GM11168 (cell line): ENCODE results near the gene MAP3K20.
"Not testable (repeated sequence)": the region's sequence is repeated elsewhere in the genome, so short reads cannot be mapped to it uniquely, and the experiment has no call there.

Experiments used
- in situ Hi-C: fragments of 300-500 bp; cut with MboI; formaldehyde crosslinking; loops from one replicate; pipeline ENCODE4 v1.12.0; 2022; ENCODE audit warnings: low sequenced_read_pairs; ENCODE audit not compliant: unreplicated experiment

MAP3K20 gene

DNA sequence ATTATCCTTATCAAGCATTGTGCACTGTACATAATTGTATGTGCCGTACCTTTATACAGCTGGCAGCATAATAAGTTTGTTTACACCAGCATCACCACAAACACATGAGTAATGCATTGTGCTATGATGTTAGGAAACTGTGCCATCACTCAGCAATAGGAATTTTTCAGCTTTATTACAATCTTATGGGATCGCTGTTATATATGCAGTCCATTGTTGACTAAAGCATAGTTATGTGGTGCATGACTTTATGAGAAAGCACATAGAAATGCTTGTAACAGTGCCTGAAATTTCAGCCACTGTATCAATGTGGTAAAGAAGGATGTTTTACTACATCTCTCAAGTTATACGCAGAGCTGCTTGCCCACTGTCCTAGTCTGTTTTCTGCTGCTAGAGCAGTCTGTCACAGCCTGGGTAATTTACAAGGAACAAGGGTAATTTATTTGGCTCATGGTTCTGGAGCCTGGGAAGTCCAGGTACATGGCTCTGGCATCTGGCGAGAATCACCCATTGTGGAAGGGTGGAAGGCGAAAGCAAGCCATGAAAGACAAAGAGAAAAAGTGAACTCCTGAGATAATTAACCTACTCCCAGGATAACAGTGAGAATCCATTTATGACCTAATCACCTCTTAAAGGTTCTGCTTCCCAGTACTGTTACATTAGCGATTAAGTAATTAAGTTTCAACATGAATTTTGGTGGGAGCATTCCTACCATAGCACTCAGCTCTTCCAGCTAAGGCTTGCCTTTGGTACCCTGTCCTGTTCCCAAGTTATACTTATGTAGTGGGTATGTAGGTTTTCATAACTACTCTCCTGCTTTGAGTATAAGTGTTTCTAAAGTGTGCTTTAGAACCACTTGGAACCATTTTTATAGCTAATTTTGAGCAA is 4.6 kb downstream of the MAP3K20 start:
- in situ Hi-C loops, result no loop called here

DNA sequence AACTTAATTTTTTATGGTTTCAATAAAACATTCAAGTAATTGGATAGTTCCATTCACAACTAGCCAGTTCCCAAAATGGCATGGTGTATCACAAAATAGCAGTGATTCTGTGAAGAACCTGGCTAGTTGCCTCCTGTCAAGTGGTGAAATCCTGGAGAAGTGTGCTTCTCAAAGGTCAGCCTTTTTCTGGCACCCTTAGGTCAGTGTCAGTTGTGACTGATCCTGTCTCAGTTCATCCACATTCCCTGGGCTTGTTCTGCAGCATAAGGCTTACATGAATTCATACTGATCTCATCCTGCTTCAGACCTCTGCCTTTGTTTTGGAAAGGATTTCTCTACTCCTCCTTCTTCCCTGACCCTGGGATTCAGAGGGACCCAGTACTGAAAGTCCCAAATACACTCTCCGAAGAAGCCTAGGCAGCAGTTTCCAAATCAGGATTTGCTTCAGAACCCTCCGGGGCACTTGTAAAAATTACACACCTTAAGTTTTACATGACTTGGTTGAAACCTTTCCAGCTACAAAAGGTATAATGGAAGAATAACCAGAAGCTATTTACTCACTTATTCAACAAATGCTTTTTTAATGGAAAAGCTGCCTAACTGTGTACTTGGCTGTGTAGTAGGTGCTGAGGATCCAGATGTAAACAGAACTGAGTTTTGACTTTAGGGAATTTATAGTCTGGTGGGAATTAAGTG is 11.0 kb downstream of the MAP3K20 start:
- in situ Hi-C loops, result no loop called here

DNA sequence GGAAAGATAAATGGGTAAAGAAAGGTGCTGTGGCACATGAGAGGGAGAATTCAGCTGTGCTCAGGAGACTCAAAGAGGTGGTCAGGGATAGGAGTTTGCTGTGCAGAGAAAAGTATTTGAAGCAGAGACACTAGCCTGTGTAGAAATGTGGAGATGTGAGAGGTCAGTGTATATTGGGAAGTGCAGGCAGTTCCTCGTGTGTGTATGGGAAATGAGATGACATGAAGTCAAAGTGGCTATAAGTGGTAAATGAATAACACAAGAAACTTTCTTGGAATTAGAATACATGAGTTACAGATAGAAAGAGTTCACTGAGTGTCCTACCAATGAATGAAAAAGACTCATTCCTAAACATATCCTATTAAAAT is 11.6 kb downstream of the MAP3K20 start:
- in situ Hi-C loops, result no loop called here

DNA sequence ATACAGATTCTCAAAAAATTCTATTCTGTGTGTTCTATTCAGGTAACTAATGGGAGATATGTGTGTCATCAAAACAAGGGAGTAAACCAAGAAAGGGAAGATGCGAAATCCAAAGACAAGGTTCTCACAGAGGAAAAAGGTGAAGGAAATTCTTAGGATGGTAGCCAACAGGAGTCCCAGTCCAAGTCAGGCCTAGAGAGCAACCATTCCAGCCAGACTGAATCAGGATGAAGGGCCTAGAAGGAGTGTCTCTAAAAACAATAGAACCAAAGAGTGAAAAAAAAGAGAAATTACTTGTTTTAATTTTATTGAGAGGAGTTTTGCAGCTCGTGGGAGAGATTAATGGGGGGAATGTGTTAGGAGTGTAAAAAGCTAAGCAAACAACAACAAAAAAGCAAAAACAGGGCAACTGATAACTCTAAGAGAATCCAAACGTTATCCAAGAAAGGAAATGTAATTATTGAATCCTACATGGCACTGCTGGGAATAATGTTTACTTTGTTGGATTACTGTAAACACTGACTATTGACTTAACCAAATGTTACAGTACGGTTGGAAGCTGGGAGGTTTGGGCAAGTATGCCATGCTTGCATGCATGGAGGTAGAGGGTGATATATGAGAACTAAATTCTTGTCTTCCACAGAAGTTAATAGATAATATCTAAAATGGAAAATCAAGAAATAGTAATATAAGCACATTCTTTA is 12.3 kb downstream of the MAP3K20 start:
- in situ Hi-C loops, result no loop called here

DNA sequence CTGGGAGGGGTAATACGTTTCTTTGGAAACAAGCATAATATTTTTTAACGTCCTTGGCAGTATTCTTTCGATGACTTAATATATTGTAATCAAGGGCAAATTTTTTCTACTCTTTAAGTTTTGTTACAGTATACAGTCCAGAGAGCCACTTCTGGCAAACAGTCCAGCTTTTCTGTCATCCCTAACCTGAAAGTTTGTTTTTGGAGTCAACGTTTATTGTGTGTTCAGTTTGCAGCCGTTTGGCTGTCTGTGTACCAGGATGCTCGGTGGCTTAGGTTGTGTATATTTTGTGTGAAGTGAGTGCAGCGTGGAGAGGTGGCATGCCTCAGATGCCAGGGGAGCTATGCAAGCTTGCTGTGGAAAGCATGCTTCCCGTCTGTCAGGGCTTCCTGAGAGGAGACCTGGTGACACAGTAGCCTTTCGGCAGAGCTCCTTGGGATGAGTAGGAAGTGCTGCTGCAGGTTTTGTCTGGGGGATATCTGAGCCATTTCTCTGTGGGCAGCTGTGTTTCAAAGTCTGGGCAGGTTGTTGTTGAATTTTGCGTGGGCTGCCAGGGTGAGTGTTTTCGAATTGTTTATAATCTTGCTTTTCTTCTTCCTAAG is 14.7 kb downstream of the MAP3K20 start:
- in situ Hi-C loops, result no loop called here

DNA sequence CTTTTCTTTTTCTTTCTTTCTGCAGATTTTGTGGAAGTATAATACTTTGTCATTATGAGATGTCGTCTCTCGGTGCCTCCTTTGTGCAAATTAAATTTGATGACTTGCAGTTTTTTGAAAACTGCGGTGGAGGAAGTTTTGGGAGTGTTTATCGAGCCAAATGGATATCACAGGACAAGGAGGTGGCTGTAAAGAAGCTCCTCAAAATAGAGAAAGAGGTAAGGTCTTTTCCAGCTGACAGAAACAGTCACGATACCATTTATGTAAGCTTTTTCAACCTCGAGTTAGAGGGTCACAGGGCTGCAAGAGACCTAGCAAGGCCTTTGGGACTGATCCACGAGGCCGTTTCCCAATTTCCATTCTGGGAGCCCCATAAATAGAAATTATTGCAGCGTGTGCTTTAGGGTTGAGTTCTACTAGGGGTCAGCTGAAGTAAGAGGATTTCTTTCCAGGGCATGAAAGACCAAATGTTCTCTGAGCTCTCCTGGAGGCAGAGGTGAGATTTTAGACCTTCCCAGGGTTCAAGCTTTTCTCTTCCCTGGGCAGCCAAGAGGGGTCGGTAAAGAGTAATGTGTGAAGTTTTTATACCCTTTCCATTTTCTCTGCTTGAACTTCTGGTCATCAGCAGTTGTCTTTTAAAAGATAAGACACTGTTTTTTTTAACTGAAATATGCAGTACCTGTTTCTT is 15.5 kb downstream of the MAP3K20 start:
- in situ Hi-C loops, result no loop called here

DNA sequence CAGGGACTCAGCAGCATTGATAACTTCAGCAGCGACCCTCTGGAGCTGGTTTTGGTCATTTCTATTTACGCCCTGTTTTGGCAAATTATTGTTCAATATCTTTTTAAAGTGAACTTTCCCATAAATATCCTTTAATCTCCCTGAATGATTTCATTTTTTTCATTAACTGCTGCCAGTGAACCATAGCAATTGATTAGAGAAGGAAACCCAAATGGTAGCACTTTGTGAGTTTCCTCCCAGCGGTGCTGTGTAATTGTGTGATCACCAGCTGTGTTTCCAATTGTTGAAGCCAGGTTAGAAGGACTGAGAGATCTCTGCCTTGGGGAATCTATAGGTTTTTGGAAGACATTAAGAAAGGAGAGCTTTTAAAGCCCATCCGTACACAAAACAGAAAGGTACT is 16.3 kb downstream of the MAP3K20 start:
- in situ Hi-C loops, result no loop called here

DNA sequence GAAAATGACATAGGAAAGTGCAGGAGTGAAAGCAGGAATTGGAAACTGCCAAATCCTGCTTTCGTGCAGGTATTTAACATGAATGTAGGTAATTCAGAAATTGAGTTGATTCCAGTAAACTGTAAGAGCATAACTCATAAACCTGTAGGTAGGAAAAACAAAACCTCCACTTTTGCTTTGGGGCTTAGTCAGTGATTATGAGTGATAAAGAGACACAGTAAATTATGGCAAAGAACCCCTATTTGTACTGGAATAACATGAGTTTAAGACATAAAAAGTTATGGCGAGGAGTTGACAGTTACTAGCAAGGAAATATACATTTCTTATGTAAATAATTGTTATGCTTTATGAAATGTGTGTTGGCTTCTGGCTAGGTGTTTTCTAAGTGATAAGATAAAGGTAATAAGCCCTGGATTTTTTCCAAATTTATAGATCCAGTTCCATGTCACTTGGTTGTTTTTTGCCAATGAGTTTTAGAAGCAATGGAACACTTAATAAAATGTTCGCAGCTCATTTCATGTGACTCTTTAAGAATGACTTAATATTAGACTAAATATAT is 17.3 kb downstream of the MAP3K20 start:
- in situ Hi-C loops, result no loop called here

DNA sequence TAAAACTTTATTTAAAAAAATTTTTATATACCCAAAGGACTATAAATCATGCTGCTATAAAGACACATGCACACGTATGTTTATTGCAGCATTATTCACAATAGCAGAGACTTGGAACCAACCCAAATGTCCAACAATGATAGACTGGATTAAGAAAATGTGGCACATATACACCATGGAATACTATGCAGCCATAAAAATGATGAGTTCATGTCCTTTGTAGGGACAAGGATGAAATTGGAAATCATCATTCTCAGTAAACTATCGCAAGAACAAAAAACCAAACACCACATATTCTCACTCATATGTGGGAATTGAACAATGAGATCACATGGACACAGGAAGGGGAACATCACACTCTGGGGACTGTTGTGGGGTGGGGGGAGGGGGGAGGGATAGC is 18.0 kb downstream of the MAP3K20 start:
- in situ Hi-C loops, result not testable (repeated sequence)

DNA sequence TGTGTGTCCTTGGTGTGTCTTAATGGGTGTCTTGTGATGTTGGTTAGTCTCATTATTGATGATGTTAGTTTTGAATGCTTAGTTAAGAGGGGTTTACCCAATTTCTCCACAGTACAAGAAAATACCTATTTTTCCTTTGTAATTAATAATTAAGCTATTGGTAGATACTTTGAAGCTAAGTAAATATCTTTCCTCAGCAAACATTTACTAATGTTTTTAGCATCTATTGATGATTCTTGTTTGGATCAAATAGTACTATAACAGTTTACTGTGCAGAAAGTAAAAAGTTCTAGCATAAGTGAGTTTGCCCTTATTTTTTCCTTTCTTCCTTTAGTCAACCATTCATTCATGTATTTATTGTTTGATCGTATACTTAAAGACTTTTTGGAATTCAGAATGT is 19.1 kb downstream of the MAP3K20 start:
- in situ Hi-C loops, result no loop called here

DNA sequence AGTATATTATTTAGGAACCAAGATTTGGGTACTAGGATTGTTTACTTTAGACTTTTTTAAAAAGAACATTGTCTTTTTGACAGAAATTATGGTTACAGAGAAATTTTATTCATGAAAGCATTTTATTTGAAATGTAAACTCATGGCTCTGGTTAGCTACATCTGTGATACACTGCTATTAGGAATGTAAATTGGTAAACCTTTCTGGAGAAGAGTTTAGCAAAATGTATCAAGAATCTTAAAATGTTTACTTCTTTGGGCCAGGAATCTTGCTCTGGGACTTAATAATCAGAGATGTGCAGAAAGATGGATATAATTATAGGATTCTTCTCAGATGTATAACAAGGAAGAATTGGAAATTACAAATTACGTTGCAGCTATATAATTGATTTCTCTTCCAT is 19.7 kb downstream of the MAP3K20 start:
- in situ Hi-C loops, result no loop called here

DNA sequence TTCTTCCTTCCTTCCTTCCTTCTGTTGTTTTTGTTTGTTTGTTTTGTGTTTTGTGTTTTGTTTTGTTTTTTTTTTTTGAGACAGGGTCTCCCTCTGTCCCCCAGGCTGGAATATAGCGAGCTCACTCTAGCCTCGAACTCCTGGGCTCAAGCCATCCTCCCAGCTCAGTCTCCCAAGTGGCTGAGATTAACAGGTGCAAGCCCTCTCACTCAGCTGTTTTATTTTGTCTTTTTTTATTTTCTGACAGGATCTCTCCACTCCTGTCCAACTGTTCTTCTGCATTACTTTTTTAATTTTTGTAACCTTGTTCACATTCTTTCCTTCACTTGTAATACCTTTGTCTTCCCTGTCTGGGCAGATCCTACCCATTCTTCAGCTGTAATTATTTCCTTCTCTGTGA is 23.6 kb downstream of the MAP3K20 start:
- in situ Hi-C loops, result no loop called here

DNA sequence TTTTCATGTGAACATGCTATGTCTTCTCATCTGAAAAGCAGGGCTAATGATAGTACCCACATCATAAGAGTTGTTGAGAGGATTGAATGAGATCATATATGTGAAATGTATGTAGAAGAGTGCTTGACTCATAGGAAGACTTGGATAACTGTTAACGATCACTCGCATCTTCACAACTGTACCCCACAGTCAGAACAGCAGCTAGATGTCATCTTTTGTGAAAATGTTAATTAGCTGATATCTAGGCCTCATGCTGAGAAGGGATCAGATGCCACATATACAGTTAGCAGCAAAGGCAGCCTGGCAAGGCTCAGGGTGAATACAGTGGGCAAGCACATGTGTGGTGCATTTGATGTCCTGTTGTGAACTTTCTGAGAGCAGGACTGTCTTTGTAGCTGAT is 24.2 kb downstream of the MAP3K20 start:
- in situ Hi-C loops, result no loop called here

DNA sequence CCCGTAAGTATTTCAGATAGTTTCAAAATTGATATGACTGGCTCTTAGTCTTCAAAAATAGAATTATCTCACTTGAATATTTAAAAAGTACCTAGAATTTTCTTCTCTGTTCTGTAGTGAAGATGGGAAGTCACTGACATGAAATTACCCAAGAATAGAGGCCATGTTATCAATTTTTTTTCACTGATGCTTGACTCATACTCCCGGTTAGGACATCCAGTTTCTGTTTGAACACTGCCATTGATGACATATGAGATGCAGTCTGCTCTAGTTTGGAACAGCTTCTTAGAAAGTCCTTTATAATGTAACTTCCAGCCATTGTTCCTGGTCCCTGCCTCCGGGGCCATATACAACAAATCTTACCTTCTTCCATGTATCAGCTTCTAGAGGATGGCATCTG is 26.0 kb downstream of the MAP3K20 start:
- in situ Hi-C loops, result no loop called here

DNA sequence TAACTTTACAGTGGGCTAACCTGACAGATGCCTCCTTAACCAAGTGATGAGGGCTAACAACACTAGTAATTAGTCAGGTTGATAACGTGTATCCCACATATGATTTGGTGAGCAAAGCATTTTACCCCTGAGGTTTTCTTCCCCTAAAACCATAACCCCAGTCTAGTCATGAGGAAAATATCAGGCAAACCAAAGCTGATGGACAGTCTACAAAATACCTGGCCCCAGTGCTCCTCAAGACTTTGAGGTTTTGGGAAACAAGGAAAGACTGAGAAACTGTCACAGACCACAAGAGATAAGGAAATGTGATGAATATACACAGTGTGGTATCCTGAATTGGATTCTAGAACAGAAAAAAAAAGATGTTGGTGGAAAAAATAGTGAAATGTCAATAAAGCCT is 28.5 kb downstream of the MAP3K20 start:
- in situ Hi-C loops, result no loop called here

DNA sequence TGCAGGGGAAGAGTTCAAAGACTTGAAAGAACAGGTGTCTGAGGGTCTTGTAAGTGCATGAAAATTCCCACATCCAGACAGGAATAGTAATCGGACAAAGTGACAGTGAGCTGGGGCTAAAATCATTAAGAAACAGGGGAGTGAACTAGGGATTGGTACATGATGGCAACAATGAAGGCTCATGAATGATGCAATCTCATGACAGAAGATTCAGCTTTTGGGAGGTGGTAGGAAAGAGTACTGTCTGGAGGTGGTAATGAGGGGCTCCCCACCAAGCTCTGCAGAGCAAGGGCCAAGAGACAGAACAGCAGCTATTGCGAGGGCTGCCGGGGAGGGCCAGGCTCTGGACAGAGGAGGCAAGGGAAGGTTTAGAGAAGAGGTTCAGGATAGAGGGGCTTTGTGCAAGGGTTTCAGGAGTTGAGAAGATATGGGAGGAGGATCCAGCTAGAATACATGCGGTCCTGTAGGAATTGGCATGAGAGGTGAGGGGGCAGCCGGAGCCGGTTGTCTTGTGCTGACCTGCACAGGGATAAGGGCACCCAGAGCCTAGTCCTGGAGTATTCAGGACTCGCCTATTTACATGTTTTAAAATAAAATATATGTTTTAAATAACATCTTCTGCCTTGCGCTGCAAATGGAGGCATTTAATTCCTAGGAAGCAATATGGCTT is 31.4 kb downstream of the MAP3K20 start:
- in situ Hi-C loops, result no loop called here

DNA sequence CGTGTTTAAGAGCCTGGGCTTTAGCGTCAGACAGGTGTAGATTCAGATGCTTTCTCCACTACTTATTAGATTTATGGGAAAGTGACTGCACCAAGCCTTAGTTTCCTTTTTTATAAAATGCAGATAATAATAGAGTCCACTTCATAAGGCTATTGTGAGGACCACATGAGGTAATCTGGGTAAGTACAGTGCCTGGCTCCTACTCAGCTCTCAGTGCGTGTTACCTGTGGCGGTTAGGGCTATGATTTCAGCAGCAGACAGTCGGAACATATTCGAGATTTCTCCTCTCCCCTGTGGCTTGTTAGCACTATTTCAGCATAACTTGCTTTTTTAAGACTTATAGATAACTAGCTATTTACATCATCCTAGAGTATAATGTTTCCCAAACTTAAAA is 32.0 kb downstream of the MAP3K20 start:
- in situ Hi-C loops, result no loop called here

DNA sequence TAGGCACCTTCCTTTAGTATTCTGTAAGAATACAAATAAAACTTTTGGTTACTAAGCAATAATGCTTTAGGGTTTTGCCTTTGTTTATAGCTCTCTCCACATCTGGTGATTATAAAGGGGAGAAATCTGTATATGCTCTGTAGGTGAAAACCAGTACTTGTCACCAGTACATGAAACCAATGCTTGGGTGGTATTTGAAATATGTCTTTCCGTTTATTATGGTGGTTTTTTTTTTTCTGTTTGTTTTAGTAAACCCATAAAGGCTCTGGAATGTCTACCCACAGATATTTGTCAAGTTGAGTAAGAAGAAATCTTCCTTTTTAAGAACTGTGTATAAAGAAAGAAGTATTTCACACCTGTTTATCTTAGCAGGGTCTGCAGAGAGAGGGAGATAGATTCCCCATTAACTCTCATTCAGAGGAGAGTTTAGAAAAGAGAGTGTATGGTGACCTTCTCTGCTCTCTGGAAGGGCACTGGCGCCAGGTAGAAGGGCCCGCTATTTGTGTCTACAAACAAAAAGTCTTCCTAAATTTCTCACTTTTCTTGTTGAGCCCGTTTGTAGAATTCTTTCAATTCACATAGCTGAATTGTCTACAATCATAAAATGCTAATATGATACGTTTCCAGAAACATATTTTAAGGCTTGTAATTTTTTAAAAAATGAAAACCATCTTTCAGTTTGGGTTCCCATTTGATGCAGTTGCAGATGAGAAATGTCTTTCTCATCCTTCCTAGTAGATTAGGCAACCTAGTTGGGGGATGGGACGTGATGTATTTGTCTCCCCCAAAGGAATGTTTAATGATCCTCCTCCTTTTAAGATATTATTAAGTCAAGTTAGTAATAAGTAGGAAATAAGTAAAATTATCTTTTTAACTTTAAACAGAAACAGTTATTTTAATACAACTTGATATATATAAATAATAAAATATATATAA is 33.9 kb downstream of the MAP3K20 start:
- in situ Hi-C loops, result no loop called here
